Fibroblast of upper back skin (primary cell): ENCODE measurements around the gene PIK3C2G.
"Not testable (repeated sequence)": the region's sequence is repeated elsewhere in the genome, so short reads cannot be mapped to it uniquely, and the experiment has no call there.

Experiments used
- DNase-seq: peaks from one replicate; pipeline ENCODE4 v3.0.0-alpha.2; 2013

Gene PIK3C2G

DNA sequence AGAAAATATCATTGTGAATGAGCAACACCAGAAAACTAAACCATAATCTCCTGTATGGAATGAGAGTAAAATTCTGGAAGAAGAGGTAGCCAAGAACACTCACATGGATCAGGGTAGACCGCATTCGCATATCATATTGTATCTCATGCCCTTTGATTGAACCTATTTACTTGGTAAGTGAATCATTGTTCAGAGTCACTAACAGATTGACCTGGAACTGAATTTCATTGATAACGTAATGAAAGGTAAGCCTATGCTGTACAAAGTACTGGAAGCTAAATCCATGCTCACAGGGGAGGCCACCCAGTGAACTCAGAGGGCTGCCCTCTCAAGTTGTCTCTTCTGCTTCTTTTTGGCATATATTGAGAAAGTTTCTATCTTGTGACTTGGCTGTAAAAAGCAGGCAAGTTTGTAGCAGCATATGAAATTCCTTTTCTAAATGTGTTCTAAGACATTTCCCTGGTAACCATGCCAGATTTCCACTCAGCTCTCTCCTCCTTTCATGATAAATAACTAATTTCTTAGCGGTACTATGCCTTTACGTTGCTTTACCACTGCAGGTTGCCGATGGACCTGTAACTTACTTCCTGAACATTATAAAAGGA lies 385.1 kb downstream of the PIK3C2G start:
- DNase-seq: no peak

DNA sequence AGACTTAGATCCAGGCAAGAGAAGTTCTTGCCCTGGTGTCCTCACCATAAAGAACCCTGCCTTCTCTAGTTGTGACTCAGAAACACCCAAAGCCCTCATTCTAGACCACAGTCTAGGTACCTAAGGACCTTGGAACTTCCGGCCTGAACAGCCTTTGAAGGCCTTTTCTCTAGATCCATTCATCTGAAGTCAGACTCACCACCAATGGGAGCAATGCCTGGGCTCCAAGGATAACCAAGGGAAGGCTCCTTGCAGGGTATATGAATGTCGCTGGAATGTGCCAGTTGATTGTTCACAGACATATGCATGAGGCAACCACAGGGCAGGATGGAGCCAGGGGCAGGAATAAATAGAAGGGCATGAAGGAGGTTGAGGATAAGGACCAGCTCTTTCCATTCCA lies 390.2 kb downstream of the PIK3C2G start:
- DNase-seq: no peak

DNA sequence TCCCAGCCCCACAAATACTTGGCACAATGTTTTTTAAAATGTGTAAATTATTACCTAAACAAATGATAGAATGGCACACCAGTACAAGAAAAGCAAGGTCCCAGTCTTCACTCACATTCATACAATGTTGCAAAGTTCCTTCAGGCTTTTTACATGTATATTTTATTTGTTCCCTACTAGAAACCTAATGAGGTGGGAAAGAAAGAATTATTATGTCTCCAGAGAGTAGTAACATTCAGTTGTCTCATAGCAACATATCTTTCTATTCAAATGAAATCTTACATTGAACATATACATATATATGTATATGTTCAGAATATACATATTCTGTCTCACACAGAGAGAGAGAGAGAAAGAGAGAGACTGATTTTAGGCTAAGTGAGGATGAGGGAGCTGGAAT lies 391.3 kb downstream of the PIK3C2G start:
- DNase-seq: no peak

DNA sequence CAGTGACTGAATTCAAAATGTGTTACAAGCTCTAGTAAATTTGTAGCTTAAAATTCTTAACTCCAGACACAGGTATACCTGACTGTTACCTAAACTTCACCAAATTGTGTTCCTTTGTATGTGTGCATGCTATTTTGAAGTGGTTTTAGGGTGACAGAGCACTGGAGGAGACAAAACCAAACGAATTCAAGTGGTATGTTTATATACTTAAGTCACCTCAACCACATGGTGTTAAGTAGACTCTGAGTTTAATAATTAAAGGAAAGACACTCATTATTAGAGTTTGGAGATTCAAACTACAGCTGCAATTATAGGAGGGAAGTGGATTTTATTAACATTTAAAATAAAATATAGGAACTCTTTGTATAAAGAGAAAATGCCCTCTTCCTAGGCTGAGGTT lies 392.1 kb downstream of the PIK3C2G start:
- no peak for DNase-seq

DNA sequence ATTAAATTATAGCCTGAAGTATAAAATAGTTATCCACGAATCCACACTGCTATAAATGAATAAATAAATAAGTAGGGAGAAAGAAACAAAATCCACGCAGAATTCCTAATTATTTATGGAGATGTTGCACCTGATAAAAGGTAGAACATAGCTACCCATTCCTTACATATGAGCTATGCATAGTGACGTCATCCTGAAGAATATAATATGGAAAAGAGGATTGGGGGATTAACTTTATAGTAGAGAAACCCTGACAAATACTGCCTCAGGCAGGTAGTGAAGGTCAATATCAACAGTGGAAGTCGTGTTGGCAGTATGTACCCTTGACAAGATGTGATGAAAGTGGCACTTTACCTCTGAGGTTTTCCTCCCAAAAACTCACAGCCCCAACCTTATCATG lies 394.0 kb downstream of the PIK3C2G start:
- DNase-seq: no peak

DNA sequence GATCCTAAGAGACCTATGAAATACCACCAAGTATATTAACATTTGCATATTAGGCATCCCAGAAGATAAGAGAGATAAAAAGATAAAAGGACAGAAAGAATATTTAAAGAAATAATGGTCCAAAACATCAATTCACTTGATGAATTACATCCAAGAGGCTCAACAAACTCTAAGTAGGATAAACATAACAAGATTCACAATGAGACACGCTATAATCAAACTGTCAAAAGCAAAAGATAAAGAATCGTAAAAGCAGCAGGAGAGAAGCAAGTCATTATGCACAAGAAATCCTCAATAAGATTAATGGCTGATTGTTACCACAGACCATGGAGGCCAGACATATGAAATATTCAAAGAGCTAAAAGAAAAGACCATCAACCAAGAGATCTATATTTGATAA lies 396.9 kb downstream of the PIK3C2G start:
- DNase-seq: no peak

DNA sequence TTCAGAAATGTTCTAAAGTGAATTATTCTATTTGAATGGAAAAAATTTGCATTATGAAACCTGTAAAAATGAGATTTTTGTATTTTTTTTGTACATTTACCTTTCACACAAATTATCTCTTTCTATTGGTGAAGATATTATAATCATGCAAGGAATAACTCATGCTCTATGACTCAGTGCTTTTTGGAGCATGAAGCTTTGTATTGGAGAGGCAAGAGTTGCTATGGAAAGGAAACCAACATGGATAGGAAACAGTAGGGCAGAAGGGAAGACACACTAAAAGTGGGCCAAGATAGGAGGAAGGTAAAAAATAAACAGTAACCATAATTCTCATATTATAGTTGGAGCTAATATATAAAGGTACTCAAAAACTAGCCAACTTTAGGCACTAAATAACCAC lies 397.5 kb downstream of the PIK3C2G start:
- DNase-seq: no peak

DNA sequence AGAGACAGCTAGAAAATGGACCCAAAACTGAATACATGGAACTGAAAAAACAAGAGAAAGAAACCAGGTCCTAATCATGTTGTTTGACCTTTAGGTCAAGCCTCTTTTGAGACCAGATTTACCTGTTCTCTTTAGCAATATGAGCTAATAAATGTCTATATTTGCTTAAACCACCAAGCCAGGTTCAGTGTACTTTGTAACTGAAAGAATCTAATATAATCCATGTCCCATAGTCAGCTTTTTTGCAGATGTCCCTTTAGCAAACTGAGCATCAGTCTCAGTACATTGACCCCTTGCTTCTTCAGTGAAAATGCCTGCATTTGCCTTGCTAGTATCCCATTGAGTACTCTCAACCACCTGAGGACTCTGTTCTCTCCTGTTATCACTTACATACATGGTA lies 414.8 kb downstream of the PIK3C2G start:
- no peak for DNase-seq

DNA sequence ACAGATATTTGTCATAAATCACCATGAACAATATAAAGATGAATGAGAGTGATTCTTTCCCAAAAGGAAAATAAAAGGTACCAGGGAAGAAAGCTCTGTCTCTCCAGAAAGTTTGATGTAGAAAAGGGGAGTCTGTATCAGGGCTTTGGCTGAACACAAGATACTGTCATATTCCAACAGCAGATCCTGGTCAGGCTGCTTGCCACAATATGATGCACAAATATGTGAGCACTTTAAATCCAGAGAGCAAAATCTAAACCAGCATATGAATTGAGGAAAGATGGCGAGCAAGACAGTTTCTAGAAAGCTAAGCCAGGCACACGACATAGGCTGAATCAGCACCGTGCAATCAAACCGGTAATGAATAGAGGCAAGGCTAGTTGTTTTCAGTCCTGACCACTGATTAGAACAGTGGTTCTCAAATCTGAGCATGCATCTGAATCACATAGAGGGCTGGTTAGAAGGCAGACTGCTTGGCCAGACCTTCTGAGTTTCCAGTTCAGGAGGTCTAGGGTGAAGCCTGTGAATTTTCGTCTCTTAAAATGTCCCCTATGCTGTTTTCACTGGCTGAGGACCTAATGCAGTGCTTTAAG lies 415.8 kb downstream of the PIK3C2G start:
- peak; percentile 22 for DNase-seq

DNA sequence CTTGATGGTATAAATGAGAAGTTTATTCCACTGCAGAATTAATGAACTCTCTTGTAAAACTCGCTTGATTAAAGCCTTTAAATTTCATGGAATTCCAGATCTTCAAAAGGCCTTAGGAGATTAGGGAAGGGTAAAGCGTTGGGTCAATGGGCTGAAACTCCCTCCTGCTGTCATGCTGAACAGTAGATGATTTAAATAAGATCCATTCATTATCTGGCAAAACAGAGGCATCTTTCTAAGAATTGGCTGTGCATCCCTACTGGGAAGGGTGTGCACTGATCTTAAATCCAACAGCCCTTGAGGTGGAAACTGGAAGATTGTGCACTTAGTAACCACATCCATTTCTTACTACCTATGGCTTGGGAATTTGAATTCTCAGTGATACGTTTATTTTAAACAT lies 420.5 kb downstream of the PIK3C2G start:
- no peak for DNase-seq

DNA sequence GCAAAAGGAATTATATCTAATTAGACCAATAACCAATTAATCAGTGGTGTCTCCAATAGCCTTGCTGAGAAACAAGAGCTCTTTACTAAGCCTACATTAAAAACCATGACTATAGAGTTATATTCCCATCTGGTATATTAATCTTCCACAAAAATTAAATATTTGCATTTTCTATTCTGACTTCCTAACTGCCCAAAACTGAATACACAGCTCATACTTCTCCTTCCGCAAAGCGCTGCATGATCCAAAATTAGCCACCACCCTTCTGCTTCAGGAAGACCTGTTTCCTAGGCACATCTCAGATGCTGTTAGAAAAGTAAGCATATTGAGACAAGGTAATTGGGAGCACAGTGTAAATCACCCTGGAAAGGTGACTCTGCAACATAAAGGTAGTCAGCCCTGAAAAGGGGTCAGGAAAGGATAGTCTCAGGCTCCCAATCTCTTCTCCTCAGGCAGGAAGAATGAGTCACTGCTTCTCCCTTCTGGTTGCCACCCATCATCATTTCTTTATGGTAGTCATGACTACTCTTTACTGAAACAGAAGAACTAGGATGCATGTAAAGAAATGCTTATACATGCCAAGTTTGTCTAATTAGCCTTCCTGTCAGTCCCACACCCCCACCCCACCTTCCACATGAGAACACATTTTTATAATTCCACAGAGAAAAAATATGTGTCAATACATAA lies 422.2 kb downstream of the PIK3C2G start:
- peak; percentile 62 for DNase-seq

DNA sequence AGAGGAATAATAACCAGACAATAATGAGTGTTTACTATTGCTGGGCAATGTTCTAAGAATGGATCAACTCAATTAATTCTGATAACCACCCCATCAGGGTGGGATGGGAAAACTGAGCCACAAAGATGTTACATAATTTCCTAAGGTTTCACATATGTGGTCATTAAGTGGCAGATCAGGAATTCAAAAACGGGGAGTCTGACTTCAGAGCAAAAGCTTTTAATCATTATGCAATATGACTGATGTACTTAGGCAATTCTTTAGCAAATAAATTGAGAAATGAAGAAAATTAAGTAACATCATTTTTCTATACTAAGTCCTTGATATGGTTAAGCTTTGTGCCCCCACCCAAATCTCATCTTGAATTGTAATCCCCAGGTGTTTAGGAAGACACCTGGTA lies 423.1 kb downstream of the PIK3C2G start:
- DNase-seq: peak; percentile 33

DNA sequence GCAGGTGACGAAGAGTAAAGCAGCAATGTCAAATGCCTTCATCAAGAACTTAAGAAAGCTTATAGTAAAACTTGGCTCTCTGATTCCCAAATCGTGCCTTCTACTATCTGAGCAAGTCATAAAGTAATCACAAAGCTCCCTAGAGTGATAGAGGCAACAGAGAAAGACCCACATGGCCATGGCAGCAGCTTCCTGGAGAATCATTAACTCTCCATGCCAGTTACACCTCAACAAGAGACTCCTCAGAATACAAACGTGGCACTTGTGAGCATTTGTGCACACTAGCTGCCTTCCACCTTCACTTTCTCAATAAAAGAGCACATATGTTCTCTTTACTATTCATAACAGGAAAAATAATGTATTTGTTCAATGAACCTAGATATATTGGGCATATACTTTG lies 428.5 kb downstream of the PIK3C2G start:
- no peak for DNase-seq

DNA sequence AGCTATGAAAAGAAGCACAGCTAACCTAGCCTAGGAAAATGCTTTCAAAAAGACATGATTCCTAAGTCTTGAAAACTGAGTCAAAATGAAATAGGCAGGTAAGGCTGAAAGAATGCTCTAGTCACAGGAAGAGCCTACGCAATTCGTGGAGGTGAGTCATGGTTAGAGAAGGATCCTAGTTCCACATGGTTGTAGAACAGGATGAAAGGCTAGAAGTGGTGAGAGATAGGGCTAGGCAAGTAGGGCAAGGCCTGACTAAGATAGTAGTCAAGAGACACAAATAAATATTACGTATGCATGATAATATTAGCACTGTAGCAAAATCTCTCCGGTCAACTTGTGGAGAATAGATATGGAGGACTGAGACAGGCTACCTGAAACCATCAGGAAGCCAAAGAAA lies 429.3 kb downstream of the PIK3C2G start:
- peak; percentile 63 for DNase-seq

DNA sequence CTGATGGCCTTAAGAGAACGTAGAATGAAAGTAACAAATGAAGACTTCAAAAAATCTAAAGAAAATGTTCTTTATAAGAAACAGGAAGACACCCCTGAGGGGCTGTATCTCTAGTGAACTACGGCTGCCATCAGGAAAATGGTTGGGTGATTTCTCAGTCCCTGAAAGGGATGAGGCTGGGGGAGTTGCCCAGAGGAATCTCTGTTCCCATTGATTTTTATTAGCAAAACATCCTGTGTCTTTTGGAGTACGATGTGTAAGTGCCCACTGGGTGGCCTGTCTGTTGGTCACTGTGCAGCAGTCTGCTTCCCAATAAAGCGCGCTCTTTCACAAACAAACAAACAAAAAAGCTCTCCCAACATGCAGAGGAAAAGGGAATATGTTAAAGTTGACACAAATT lies 432.7 kb downstream of the PIK3C2G start:
- DNase-seq: not testable (repeated sequence)

DNA sequence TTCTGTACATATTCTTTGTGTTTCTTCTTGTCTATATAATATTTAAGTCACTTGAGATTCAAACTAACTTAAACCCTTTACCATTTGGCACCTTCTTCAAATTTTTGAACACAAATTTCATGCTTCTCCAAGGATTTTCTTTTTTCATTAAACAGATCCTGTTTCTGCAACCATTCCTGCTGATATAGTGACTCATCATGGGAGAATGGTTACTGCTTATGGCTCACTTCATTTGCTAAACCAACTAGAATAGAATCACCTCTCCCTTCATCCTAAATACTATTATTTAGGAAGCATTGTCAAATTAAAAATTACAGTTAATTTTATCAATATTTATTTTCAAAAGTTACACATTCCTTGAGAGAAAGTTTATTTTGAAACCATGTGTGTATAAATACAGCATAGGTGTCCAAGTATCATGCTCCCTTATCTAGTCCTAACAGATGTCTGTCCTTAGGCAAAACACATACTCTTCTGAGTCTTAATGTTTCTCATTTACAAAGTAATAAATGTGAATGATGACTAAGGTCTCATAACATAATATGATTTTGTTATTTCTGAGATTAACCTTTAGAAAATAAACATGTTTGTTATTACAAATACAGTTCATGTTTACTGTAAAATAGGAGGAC lies 435.8 kb downstream of the PIK3C2G start:
- peak; percentile 60 for DNase-seq
